Caco-2 (cell line): ENCODE data around the gene B4GALNT2. TPM values are rescaled to one million over a fixed set of nuclear protein-coding genes. Genes with fewer than 3 reads are reported as not detected.
A peak's percentile ranks its signal among the peaks of the same experiment; 100 is the strongest.

ENCODE experiments used
- BruUV-seq: library from RNA; stranded (reverse); fragments of 400-500 nt; replicated peaks from 2 replicates; lab custom pipeline; 2021; lab: Mats Ljungman, UMichigan
- CTCF ChIA-PET: fragments of 300-600 bp; sonication (Branson Sonifier 250); formaldehyde crosslinking; loops from one replicate; lab custom pipeline; 2022; ENCODE audit warnings: antibody characterized with exemption; lab: Charles Lee
- POLR2A ChIA-PET: fragments of 300-600 bp; sonication (Branson Sonifier 250); formaldehyde crosslinking; loops from one replicate; lab custom pipeline; 2022; ENCODE audit warnings: antibody characterized with exemption; lab: Charles Lee
- DNase-seq, 2 experiments: peaks; one replicate each; pipeline versions ENCODE4 v3.0.0 to v3.0.0-alpha.2; 2020 to 2022
- H3K27me3 ChIP-seq: replicated peaks from 2 replicates; pipeline ENCODE4 v1.6.0; 2011; ENCODE audit warnings: low read length; ENCODE audit not compliant: control insufficient read depth, insufficient read depth
- H3K36me3 ChIP-seq: 2 replicates; pipeline ENCODE4 v1.5.1; 2011; ENCODE audit warnings: low read length; ENCODE audit not compliant: control insufficient read depth, insufficient read depth
- H3K4me1 ChIP-seq: fragments of 250-450 bp; sonication (Bioruptor Pico); 2 replicates; pipeline ENCODE4 v1.5.1; 2020; ENCODE audit warnings: mild to moderate bottlenecking
- H3K4me3 ChIP-seq: 2 replicates; pipeline ENCODE4 v1.5.1; 2011; ENCODE audit warnings: low read depth, mild to moderate bottlenecking, control low read depth, low read length
- H3K9me3 ChIP-seq: fragments of 250-450 bp; sonication (Bioruptor Pico); 2 replicates; pipeline ENCODE4 v1.5.1; 2020; ENCODE audit warnings: mild to moderate bottlenecking, moderate library complexity
- H3K27ac Mint-ChIP-seq: one replicate; pipeline ENCODE4 v1.8.0; 2022; ENCODE audit warnings: mixed read lengths; ENCODE audit not compliant: unreplicated experiment
- H3K27me3 Mint-ChIP-seq: one replicate; pipeline ENCODE4 v1.8.0; 2022; ENCODE audit warnings: mixed read lengths; ENCODE audit not compliant: insufficient read depth, unreplicated experiment
- H3K36me3 Mint-ChIP-seq: one replicate; pipeline ENCODE4 v1.8.0; 2022; ENCODE audit warnings: mild to moderate bottlenecking, mixed read lengths; ENCODE audit not compliant: insufficient read depth, unreplicated experiment
- H3K4me1 Mint-ChIP-seq: one replicate; pipeline ENCODE4 v1.8.0; 2022; ENCODE audit warnings: low read depth, mixed read lengths; ENCODE audit not compliant: unreplicated experiment
- H3K4me3 Mint-ChIP-seq: one replicate; pipeline ENCODE4 v1.8.0; 2022; ENCODE audit warnings: mild to moderate bottlenecking, moderate library complexity, mixed read lengths; ENCODE audit not compliant: unreplicated experiment
- H3K9me3 Mint-ChIP-seq: one replicate; pipeline ENCODE4 v1.8.0; 2022; ENCODE audit warnings: mixed read lengths; ENCODE audit not compliant: unreplicated experiment
- CTCF ChIP-seq, 2 experiments: fragments of 200-600 bp in 1 of 2; IDR thresholded peaks; 1 replicate in 1 of 2; 2 replicates in 1 of 2; pipeline versions ENCODE4 v1.5.1 to v1.8.0; 2011 to 2022; ENCODE audit warnings: antibody characterized with exemption in 1 of 2, control low read depth in 1 of 2, inconsistent platforms in 1 of 2, low read depth in 1 of 2, low read length in 1 of 2, mild to moderate bottlenecking in 1 of 2, moderate library complexity in 1 of 2; ENCODE audit not compliant: insufficient read depth in 1 of 2, severe bottlenecking in 1 of 2, unreplicated experiment in 1 of 2
- intact Hi-C: fragments of 100-400 bp; cut with micrococcal nuclease; formaldehyde crosslinking; loops from one replicate; pipeline ENCODE4 v1.10.0; 2022; ENCODE audit not compliant: unreplicated experiment
- total RNA-seq: library from RNA; stranded (reverse); gene quantifications from 2 replicates; pipeline ENCODE4 v1.2.3, GENCODE V29; 2022

Gene B4GALNT2
- total RNA-seq, 1 experiment from 2014 or later = 1.3 TPM

- H3K4me3 Mint-ChIP-seq = no peak overlapping the region
- H3K4me1 ChIP-seq = peaks cover 9% of the 10 kb centered on the region
- peaks cover 17% of the 10 kb centered on the region for H3K36me3 Mint-ChIP-seq
- BruUV-seq = no TSS peak
- no peaks in the 10 kb centered on the region for H3K27me3 ChIP-seq
- no peak overlapping the region for H3K27ac Mint-ChIP-seq
- H3K4me3 ChIP-seq = no peak overlapping the region
- no peak for DNase-seq
- no peak for TF ChIP-seq CTCF (IDR thresholded peaks at IDR 0.05; ENCODE audit: insufficient read depth in 1 of 2, low read depth in 1 of 2, low read length in 1 of 2, severe bottlenecking in 1 of 2, unreplicated experiment in 1 of 2)
- no peaks in the 10 kb centered on the region for H3K36me3 ChIP-seq
- intact Hi-C loops = loop anchor here (10.0 kb wide), 1 partner anchor 242 kb away; no protein-coding TSS in a partner anchor
- CTCF ChIA-PET = no interaction called here
- H3K27me3 Mint-ChIP-seq = no peaks in the 10 kb centered on the region
- H3K4me1 Mint-ChIP-seq = peaks cover 14% of the 10 kb centered on the region
- POLR2A ChIA-PET = no interaction called here
- no peaks in the 10 kb centered on the region for H3K9me3 Mint-ChIP-seq
- no peaks in the 10 kb centered on the region for H3K9me3 ChIP-seq
Observed at GRCh38 chr17:49196520-49196919, 64.0 kb downstream of the B4GALNT2 start.

GRCh38 chr17:49197346-49197998 lies 64.9 kb downstream of the B4GALNT2 start:
- POLR2A ChIA-PET = no interaction called here
- Mint-ChIP-seq H3K9me3 (no peaks in the 10 kb centered on the region), H3K4me3 (no peak overlapping the region), H3K27ac (no peak overlapping the region), H3K27me3 (no peaks in the 10 kb centered on the region), H3K4me1 (peaks cover 14% of the 10 kb centered on the region), H3K36me3 (peaks cover 7% of the 10 kb centered on the region)
- DNase-seq = peak in 1 of 2 experiments; percentile 39
- BruUV-seq = no TSS peak
- Histone ChIP-seq H3K9me3 (no peaks in the 10 kb centered on the region), H3K36me3 (no peaks in the 10 kb centered on the region), H3K27me3 (no peaks in the 10 kb centered on the region; the same call in 1 of the 2 replicates), H3K4me1 (peaks cover 9% of the 10 kb centered on the region), H3K4me3 (no peak overlapping the region)
- intact Hi-C loops = loop anchor here (1.0 to 10.0 kb wide), 2 partner anchors 30 to 243 kb away; no protein-coding TSS in a partner anchor
- TF ChIP-seq CTCF (IDR thresholded peaks at IDR 0.05; ENCODE audit: insufficient read depth in 1 of 2, low read depth in 1 of 2, low read length in 1 of 2, severe bottlenecking in 1 of 2, unreplicated experiment in 1 of 2) = no peak
- CTCF ChIA-PET = interaction anchor here (0.6 to 1.0 kb wide), 4 partner anchors 9 to 30 kb away, joined by 3 to 6 read pairs (median 4); no protein-coding TSS in a partner anchor

- Histone ChIP-seq H3K4me3 (no peak overlapping the region), H3K27me3 (no peaks in the 10 kb centered on the region; the same call in 1 of the 2 replicates), H3K36me3 (no peaks in the 10 kb centered on the region), H3K4me1 (peaks cover 9% of the 10 kb centered on the region), H3K9me3 (no peaks in the 10 kb centered on the region)
- ChIA-PET POLR2A (no interaction called here), CTCF (interaction anchor here (0.6 to 1.0 kb wide), 4 partner anchors 9 to 29 kb away, joined by 3 to 6 read pairs (median 4); no protein-coding TSS in a partner anchor)
- DNase-seq = no peak
- intact Hi-C loops = loop anchor here (10.0 kb wide), 1 partner anchor 243 kb away; no protein-coding TSS in a partner anchor
- Mint-ChIP-seq H3K36me3 (no peaks in the 10 kb centered on the region), H3K4me3 (no peak overlapping the region), H3K27ac (no peak overlapping the region), H3K4me1 (peaks cover 12% of the 10 kb centered on the region), H3K9me3 (no peaks in the 10 kb centered on the region), H3K27me3 (no peaks in the 10 kb centered on the region)
- TF ChIP-seq CTCF (IDR thresholded peaks at IDR 0.05; ENCODE audit: insufficient read depth in 1 of 2, low read depth in 1 of 2, low read length in 1 of 2, severe bottlenecking in 1 of 2, unreplicated experiment in 1 of 2) = no peak
- no TSS peak for BruUV-seq
Observed at GRCh38 chr17:49198211-49198610, 65.6 kb downstream of the B4GALNT2 start.
